Measurements from ENCODE around the gene NAV3.

- TF ChIP-seq ZNF114 (CRISPR knock-in tag; IDR thresholded peaks at IDR 0.05) (no peak), CTCF (conservative IDR thresholded peaks at IDR 0.05; ENCODE audit: low read depth in 2 of 2) (no peak), POLR2AphosphoS5 (IDR thresholded peaks at IDR 0.05; ENCODE audit: low read depth) (no peak), ETS1 (IDR thresholded peaks at IDR 0.05) (no peak)
These were observed 109.3 kb downstream of the NAV3 start for GRCh38 chr12:77940011-77940423.
